ENCODE results near the gene TMA7B.

Gene TMA7B

DNA sequence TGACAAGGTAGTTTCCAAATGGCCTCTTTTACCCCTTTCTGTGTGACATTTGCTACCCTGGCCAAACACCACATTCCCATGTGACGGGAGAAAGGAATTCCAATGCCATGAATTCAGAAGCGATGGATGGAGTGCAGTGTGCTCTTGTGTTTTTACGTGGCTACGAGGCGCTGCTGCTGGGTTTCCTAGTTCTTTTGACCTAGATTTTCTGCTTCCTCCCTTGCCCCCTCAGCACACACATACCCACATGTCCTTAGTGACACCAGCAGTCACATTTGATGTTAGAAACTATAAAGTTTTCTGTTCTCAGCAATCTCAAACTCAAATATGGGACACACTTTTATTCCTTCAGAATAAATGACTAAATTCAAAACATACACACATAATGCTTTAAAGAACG, 7.8 kb upstream of the TMA7B start:
- no peak for DNase-seq (ENCODE audit: low read depth, low spot score)

- DNase-seq (ENCODE audit: low read depth, low spot score), result no peak
These were observed 7.1 kb upstream of the TMA7B start for GRCh38 chr22:39953101-39953500.

DNA sequence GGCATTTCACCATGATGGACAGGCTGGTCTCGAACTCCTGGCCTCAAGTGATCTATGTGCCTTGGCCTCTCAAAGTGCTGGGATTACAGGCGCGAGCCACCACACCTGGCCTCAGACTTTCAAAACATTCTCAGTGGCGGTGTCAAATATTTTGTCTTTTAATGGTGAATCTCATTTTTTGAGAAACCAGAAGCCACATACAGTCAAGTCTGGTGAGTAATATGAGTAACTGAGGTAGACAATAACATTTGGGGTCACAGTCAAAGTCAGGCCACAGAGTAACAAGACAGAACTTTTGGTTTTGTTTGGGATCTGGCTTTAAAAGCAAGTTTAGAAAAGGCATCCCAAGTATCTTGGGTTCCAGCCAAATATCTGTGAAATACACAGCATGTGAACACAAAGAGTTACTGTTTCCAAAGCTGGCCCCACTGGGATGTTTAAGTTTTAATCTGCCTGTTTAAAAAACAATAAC, 5.6 kb upstream of the TMA7B start:
- no peak for DNase-seq (ENCODE audit: low read depth, low spot score)

GRCh38 chr22:39955675-39956074, 4.5 kb upstream of the TMA7B start:
- no peak for DNase-seq (ENCODE audit: low read depth, low spot score)

GRCh38 chr22:39956932-39957664, 3.1 kb upstream of the TMA7B start:
- no peak for DNase-seq (ENCODE audit: low read depth, low spot score)

DNA sequence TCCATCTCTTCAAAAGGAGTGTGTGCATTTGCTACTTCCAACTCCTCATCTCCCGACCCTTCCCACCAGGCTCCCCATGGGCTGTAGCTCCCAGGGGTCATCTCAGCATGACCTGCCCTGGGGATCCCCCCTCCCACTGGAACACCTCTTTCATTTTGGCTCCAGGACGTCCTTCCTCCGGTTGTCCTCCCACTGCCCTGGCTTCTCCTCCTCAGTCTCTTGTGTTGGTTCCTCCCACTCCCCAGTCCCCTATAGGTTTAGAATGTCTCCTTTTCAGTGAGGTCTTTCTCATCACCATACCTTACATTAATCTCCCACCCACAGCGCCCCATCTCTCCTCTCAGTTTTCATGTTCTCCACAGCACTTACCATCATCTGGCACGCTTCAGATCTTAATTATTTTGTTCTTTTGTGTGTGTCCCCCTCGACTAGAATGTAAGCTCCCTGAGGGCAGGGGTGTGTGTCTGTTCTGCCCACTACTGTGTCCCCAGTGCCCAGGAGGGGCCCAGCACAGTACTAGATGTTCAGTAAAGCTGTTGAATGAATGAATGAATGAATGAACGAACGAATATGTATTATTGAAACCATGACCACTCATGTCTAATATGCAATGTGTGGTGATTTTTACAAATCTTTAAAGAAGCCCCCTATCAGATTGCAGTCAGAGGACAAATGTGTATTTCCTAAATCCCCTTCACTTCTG, 2.0 kb upstream of the TMA7B start:
- no peak for DNase-seq (ENCODE audit: low read depth, low spot score)

- DNase-seq (ENCODE audit: low read depth, low spot score), result no peak
These were observed 1.1 kb upstream of the TMA7B start for GRCh38 chr22:39958949-39959639.

DNA sequence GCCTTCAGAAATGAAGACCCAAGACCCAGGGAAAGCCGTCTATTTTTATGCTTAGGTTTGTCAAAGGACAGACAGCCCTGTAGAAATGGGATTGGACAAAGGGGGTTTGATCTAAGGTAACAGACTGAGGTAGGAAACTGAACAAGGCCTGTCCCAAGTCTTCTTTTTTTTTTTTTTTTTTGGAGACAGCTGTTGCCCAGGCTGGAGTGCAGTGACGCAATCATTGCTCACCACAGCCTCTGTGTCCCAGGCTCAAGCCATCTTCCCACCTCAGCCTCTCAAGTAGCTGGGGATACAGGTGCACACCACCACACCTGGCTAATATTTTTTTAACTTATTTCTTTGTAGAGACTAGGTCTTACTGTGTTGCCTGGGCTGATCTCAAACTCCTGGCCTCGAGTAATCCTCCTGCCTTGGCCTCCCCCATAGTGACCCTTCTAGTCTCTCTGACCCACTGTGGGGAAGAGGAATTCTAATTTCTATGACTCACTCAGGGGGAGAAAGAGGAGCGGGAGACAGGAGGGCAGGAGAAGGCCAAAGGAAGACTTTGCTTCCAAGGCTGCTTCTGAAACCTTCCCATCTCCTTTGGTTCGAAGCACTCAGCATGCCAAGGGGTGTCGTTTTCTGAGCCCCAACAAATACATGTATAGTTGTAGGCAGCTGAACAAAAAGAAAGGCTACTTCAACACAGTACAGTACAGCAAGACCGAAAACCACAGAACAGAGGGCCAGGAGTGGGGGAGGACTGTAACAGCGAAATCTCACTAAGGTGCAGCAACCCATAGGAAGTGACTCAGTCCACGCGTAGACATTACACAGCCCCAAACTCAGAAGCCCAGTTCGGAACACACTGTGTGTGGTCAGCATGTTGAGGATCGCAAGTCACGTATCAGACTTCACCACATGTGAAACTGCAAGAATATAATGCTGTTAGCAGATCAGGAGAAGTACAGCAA, 872 bp downstream of the TMA7B start:
- DNase-seq (ENCODE audit: low read depth, low spot score), result peak; percentile 37

DNA sequence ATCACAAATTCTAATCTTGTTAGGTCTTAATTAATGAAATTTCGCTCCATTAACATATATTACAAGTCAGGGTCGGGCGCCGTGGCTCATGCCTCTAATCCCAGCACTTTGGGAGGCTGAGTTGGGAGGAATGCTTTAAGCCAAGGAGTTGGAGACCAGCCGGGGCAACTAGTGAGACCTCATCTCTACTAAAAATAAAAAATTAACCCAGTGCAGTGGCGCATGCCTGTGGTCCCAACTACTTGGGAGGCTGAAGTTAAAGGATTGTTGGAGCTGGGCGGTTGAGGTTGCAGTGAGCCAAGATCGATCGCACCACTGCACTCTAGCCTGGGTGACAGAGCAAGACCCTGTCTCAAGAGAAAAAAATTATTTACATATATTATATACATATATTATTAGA, 1.9 kb downstream of the TMA7B start:
- DNase-seq (ENCODE audit: low read depth, low spot score), result no peak

DNA sequence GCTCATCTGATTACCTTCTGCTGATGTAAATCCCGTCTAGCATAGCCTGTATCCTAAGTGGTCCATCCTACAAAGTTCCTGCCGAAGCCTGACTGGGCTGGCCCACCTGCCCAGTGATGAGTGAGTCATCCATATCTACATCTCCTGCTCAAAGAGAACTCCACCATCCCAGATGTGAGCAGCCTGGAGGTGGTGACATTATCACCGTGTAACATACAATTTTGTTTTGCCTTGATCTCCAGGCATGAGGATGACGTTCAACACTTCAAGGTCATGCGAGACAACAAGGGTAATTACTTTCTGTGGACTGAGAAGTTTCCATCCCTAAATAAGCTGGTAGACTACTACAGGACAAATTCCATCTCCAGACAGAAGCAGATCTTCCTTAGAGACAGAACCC, 5.6 kb downstream of the TMA7B start:
- no peak for DNase-seq (ENCODE audit: low read depth, low spot score)

- DNase-seq (ENCODE audit: low read depth, low spot score), result no peak
These were observed 6.3 kb downstream of the TMA7B start for GRCh38 chr22:39966470-39966869.

- DNase-seq (ENCODE audit: low read depth, low spot score), result no peak
These were observed 7.1 kb downstream of the TMA7B start for GRCh38 chr22:39967103-39967829.

GRCh38 chr22:39967996-39968972, 8.1 kb downstream of the TMA7B start:
- DNase-seq (ENCODE audit: low read depth, low spot score), result no peak

DNA sequence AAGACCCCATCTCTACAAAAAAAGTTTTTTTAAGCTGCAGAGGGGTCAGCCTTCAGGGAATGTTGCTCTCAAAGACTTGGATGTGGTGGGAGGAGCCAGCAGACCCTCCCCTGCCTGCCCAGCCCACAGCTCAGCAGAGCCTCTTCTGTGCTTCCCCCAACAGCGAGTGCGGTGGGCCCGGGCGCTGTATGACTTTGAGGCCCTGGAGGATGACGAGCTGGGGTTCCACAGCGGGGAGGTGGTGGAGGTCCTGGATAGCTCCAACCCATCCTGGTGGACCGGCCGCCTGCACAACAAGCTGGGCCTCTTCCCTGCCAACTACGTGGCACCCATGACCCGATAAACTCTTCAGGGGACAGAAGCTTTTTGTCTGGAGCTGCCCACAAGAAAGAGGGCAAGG, 10.5 kb downstream of the TMA7B start:
- DNase-seq (ENCODE audit: low read depth, low spot score), result no peak

- DNase-seq (ENCODE audit: low read depth, low spot score), result no peak
These were observed 12.4 kb downstream of the TMA7B start for GRCh38 chr22:39972641-39973040.

DNA sequence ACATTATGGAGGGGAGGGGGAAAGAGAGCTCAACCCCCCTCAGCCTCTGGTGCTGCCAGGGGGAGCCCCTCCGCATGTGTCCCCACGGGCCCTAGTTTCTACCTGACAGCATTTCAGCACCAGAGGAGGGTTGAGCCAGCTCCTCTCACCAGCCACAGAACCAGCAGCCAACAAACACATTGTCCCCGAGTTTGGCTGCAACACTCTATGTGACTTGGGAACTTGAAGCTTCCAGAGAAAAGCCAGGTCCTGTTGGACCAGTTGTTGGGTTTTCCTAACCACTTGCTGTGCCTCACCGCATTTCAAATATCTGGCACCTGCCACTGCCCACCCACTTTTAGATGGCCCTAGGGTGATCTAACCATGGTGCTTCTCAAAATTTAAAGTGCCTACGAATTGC, 13.5 kb downstream of the TMA7B start:
- DNase-seq (ENCODE audit: low read depth, low spot score), result no peak

GRCh38 chr22:39974065-39974464, 13.9 kb downstream of the TMA7B start:
- no peak for DNase-seq (ENCODE audit: low read depth, low spot score)

DNA sequence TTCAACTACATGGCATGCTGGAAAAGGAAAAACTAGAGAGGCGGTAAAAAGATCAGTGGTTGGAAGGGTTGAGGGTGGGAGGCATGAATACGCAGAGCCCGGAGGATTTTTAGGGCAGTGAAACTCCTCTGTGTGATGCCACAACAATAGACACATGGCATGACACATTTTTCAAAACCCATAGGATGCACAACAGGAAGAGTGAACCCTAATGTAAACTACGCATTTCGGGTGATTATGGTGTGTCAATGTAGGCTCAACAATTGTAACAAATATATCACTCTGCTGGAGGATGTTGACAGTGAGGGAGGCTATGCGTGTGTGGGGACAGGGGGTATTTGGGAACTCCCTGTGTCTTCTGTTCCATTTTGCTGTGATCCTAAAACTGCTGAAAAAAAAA, 18.9 kb downstream of the TMA7B start:
- no peak for DNase-seq (ENCODE audit: low read depth, low spot score)

GRCh38 chr22:39979458-39979857, 19.3 kb downstream of the TMA7B start:
- DNase-seq (ENCODE audit: low read depth, low spot score), result no peak

- no peak for DNase-seq (ENCODE audit: low read depth, low spot score)
These were observed 20.4 kb downstream of the TMA7B start for GRCh38 chr22:39980596-39980995.

All from activated naive CD8-positive, alpha-beta T cell treated with anti-CD3 and anti-CD28 coated beads, Interleukin-2, amount 50 U/mL, for 16 hours (primary cell).